Coronary artery (tissue), 2 donors: ENCODE measurements around the gene ADCY1.

Source experiments
- DNase-seq: peaks from one replicate; pipeline ENCODE4 v3.0.0-alpha.2; 2017; ENCODE audit warnings: low spot score
- H3K27ac ChIP-seq, 2 donors: fragments of 200-600 bp; sonication (generic); one replicate each; pipeline ENCODE4 v1.5.1; 2016 to 2019
- H3K4me3 ChIP-seq: fragments of 200-600 bp; sonication (generic); 2 replicates; pipeline ENCODE4 v1.5.1; 2016; ENCODE audit warnings: mild to moderate bottlenecking, moderate library complexity
- CTCF ChIP-seq: fragments of 200-600 bp; sonication (generic); IDR thresholded peaks from one replicate; pipeline ENCODE4 v1.5.1; 2019; ENCODE audit warnings: antibody characterized with exemption

ADCY1 gene

DNA sequence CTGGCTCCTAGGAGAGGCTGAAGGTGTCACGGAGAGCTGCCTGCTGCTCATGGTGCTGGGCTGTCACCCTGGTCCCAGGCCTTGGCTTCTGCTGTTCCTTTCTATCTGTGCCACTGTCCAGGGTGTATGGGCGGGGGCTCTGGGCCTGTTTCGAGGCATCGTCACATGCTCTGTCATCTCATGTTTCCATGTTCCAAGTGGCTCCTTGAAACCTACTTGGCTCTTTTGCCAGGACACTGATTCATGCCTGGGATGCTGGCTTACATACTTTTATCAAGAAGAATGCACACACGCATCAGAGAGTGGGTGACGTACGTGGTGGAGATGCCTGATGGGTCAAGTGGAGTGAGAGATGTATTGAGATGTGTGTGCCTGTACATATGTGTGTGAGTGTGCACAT lies 50.9 kb downstream of the ADCY1 start:
- DNase-seq = no peak
- H3K4me3 ChIP-seq = no peak overlapping the region
- no peak overlapping the region for H3K27ac ChIP-seq
- no peak for TF ChIP-seq CTCF

- no peak for DNase-seq
- no peak overlapping the region for H3K27ac ChIP-seq
- H3K4me3 ChIP-seq = no peak overlapping the region
- TF ChIP-seq CTCF = no peak
Measured at GRCh38 chr7:45625714-45626440, 51.7 kb downstream of the ADCY1 start.

- no peak for TF ChIP-seq CTCF
- H3K27ac ChIP-seq = no peak overlapping the region
- no peak for DNase-seq
- H3K4me3 ChIP-seq = no peak overlapping the region
Measured at GRCh38 chr7:45626441-45627430, 52.6 kb downstream of the ADCY1 start.

DNA sequence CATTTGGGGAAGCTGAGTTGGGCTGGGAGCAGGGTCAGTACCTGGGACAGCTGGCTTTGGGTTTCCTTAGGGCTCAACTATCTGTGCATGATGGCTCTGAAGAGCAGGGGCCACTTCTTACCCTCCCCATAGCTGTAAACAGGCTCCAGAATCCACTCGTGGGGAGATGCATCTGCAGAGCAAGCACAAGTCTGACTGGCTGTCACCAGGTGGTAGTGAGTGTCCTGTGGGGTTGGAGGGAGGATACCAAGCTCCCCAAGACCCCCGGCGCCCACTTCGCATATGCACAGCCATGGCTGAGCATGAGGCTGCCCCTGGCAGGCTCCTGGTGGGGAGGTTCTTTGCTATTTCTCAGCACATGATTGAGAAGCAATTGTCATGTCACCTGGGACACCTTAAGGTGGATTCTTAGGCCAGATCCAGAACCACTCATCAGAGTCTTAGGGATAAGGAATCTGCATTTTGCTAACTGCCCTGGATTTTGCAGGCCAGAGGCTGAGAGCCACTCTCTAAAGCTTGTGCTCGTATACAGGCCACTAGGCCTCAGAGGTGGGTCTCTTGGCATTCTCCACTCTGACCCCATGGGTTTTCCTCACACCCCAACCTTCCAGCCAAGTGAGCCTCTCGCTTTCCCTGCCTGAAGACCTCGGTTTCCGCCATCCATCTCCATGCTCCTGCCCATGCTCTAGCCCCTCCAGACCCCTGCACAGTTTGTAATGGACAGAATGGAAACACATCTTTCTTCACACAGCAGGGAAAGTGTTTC lies 53.7 kb downstream of the ADCY1 start:
- Histone ChIP-seq H3K27ac (no peak overlapping the region), H3K4me3 (no peak overlapping the region)
- TF ChIP-seq CTCF = no peak
- no peak for DNase-seq

- no peak for TF ChIP-seq CTCF
- no peak overlapping the region for H3K4me3 ChIP-seq
- no peak overlapping the region for H3K27ac ChIP-seq
- no peak for DNase-seq
Measured at GRCh38 chr7:45631569-45631968, 57.4 kb downstream of the ADCY1 start.

- TF ChIP-seq CTCF = no peak
- DNase-seq = no peak
- Histone ChIP-seq H3K4me3 (no peak overlapping the region), H3K27ac (no peak overlapping the region)
Measured at GRCh38 chr7:45636733-45637132, 62.6 kb downstream of the ADCY1 start.
